ENCODE data around the gene RXFP4.

DNA sequence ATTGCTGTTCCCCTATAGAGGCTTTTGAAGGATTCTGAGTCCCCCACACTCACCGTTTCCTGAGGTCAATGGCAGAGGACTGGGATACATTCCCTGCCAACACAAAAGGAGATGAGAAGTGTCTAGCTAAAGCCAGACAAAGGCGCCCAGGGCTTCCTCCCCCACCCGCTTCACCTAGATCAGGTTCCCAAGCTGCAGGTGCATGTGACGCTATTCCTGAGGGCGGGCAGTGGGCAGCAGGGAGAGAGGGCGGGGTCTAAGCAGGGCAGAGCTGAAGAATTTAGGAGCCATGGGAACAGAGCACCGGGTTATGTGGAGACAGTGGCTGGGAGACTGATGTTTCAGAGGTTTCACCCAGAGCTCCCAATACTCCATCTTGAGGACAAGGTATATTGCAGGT lies 42.9 kb downstream of the RXFP4 start:
- no peak for TF ChIP-seq HDAC2 (IDR thresholded peaks at IDR 0.05)
- TF ChIP-seq, protein P1, sequence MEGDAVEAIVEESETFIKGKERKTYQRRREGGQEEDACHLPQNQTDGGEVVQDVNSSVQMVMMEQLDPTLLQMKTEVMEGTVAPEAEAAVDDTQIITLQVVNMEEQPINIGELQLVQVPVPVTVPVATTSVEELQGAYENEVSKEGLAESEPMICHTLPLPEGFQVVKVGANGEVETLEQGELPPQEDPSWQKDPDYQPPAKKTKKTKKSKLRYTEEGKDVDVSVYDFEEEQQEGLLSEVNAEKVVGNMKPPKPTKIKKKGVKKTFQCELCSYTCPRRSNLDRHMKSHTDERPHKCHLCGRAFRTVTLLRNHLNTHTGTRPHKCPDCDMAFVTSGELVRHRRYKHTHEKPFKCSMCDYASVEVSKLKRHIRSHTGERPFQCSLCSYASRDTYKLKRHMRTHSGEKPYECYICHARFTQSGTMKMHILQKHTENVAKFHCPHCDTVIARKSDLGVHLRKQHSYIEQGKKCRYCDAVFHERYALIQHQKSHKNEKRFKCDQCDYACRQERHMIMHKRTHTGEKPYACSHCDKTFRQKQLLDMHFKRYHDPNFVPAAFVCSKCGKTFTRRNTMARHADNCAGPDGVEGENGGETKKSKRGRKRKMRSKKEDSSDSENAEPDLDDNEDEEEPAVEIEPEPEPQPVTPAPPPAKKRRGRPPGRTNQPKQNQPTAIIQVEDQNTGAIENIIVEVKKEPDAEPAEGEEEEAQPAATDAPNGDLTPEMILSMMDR (IDR thresholded peaks at IDR 0.05), result no peak
- no peak for TF ChIP-seq MAFK (IDR thresholded peaks at IDR 0.05; ENCODE audit: partially characterized antibody)
- TF ChIP-seq RCOR1 (IDR thresholded peaks at IDR 0.05; ENCODE audit: low read depth, low read length), result no peak
